Body of pancreas (tissue), 4 donors: ENCODE results near the gene PRF1. TPM values are rescaled to one million over a fixed set of nuclear protein-coding genes. Genes with fewer than 3 reads are reported as not detected.
A peak's percentile ranks its signal among the peaks of the same experiment; 100 is the strongest.

Source experiments
- ATAC-seq: fragments of 150-250 bp; one replicate; pipeline ENCODE4 v1.9.1; 2016
- DNase-seq, 4 donors: peaks; one replicate each; pipeline ENCODE4 v3.0.0-alpha.2; 2019
- H3K27ac ChIP-seq, 4 donors: fragments of 200-600 bp; sonication (generic); 1 replicate in 3 of 4; 2 replicates in 1 of 4; pipeline versions ENCODE4 v1.5.1 to v1.6.1; 2016 to 2019; ENCODE audit warnings: mild to moderate bottlenecking in 1 of 4, mixed read lengths in 1 of 4, moderate library complexity in 1 of 4
- H3K27me3 ChIP-seq, 2 donors: fragments of 200-600 bp; sonication (generic); one replicate each; pipeline ENCODE4 v1.6.0; 2016; ENCODE audit warnings: mild to moderate bottlenecking in 1 of 2
- H3K36me3 ChIP-seq, 2 donors: fragments of 200-600 bp; sonication (generic); replicated peaks in 1 of 2; 2 replicates each; pipeline ENCODE4 v1.5.1; 2016; ENCODE audit warnings: low read depth in 2 of 2; ENCODE audit not compliant: insufficient read depth in 1 of 2
- H3K4me1 ChIP-seq: fragments of 200-600 bp; sonication (generic); one replicate; pipeline ENCODE4 v1.6.0; 2016
- H3K4me3 ChIP-seq, 2 donors: fragments of 200-600 bp; sonication (generic); 1 replicate in 1 of 2; 2 replicates in 1 of 2; pipeline ENCODE4 v1.5.1; 2016 to 2019
- H3K9me3 ChIP-seq, 3 donors: fragments of 200-600 bp; sonication (generic); 1 replicate in 2 of 3; 2 replicates in 1 of 3; pipeline ENCODE4 v1.5.1; 2016
- CTCF ChIP-seq, 7 experiments: fragments of 450-650 bp in 4 of 7; fragments of 200-600 bp in 3 of 7; sonication (generic) in 3 of 7; IDR thresholded peaks; one replicate each; pipeline ENCODE4 v1.5.1; 2016 to 2019; ENCODE audit warnings: antibody characterized with exemption in 7 of 7
- POLR2A ChIP-seq, 3 donors: fragments of 450-650 bp; IDR thresholded peaks; one replicate each; pipeline ENCODE4 v1.6.1; 2016; ENCODE audit warnings: antibody characterized with exemption in 3 of 3, mild to moderate bottlenecking in 2 of 3
- WGBS, 2 donors: methylation state at CpG; one replicate each; pipeline ENCODE4 v1.1.5; 2017; 5-methylcytosine and 5-hydroxymethylcytosine counted together
- intact Hi-C: fragments of 100-400 bp; cut with DNase I; formaldehyde crosslinking; loops from one replicate; pipeline ENCODE4 v1.15.1; 2023
- total RNA-seq, 2 donors: library from RNA; depleted of rRNA; stranded (reverse); fragments of >200 nt; gene quantifications; one replicate each; pipeline ENCODE4 v1.1.0, GENCODE V29; 2016

The PRF1 gene
- total RNA-seq, 2 donors from 2014 or later: 2.1 to 6.3 TPM

- H3K27me3 ChIP-seq: no peaks in the 10 kb centered on the region
- ATAC-seq (peak; percentile 61), DNase-seq (peak; percentile 62 to 74 (median 68))
- no peaks in the 10 kb centered on the region for H3K4me1 ChIP-seq
- intact Hi-C loops: loop anchor here (5.0 to 10.0 kb wide), 2 partner anchors 207 to 735 kb away; no protein-coding TSS in a partner anchor
- TF ChIP-seq POLR2A (IDR thresholded peaks at IDR 0.05): no peak
- TF ChIP-seq CTCF (IDR thresholded peaks at IDR 0.05): peak; percentile 67 to 84 (median 80)
- H3K9me3 ChIP-seq: no peaks in the 10 kb centered on the region
- H3K4me3 ChIP-seq: no peak overlapping the region
- 57 to 88% methylated on average over 1 to 3 of the region's 3 CpGs for WGBS, 2 donors
- H3K36me3 ChIP-seq: no peaks in the 10 kb centered on the region
- no peak overlapping the region for H3K27ac ChIP-seq
Observed at GRCh38 chr10:70549962-70550458, 52.5 kb downstream of the PRF1 start.

GRCh38 chr10:70549351-70549961, 53.1 kb downstream of the PRF1 start:
- ATAC-seq: no peak

More at GRCh38 chr10:70549351-70549961, 53.1 kb downstream of the PRF1 start:
- Histone ChIP-seq H3K27ac (no peak overlapping the region), H3K27me3 (no peaks in the 10 kb centered on the region), H3K4me1 (no peaks in the 10 kb centered on the region), H3K9me3 (no peaks in the 10 kb centered on the region), H3K36me3 (no peaks in the 10 kb centered on the region), H3K4me3 (no peak overlapping the region)
- no peak for DNase-seq
- WGBS, 2 donors: 65 to 79% methylated on average over 8 to 12 of the region's 12 CpGs
- TF ChIP-seq POLR2A (IDR thresholded peaks at IDR 0.05): no peak
- TF ChIP-seq CTCF (IDR thresholded peaks at IDR 0.05): no peak
- intact Hi-C loops: loop anchor here (5.0 kb wide), 1 partner anchor 208 kb away; no protein-coding TSS in a partner anchor

Other genes with a start within 250 kb of the PRF1 start
- 1 to 10 TPM in 1 of 2 donors, under 1 TPM in 1; 0.66 to 1.6 TPM for gene LRRC20, start 220.1 kb downstream of the PRF1 start, total RNA-seq
- 10 to 100 TPM; 44.9 to 47.1 TPM for gene EIF4EBP2, start 198.6 kb downstream of the PRF1 start, total RNA-seq
- gene NODAL, start 161.1 kb downstream of the PRF1 start, total RNA-seq: not detected
- gene PALD1, start 124.0 kb downstream of the PRF1 start, total RNA-seq: 10 to 100 TPM in 1 of 2 donors, 1 to 10 TPM in 1; 4.9 to 11.7 TPM
- under 1 TPM in 1 of 2 donors, not detected in 1; 0.33 TPM for gene ADAMTS14, start 69.8 kb upstream of the PRF1 start, total RNA-seq
- gene TBATA, start 182.6 kb upstream of the PRF1 start, total RNA-seq: not detected
- 10 to 100 TPM; 36.3 to 43.8 TPM for gene SGPL1, start 213.2 kb upstream of the PRF1 start, total RNA-seq